Panc1 (cell line): Measurements from ENCODE around the gene CEL. TPM values are rescaled to one million over a fixed set of nuclear protein-coding genes. Genes with fewer than 3 reads are reported as not detected.
A peak's percentile ranks its signal among the peaks of the same experiment; 100 is the strongest.

Source experiments
- ATAC-seq: fragments of 200-7000 bp; cut with Tn5 transposase; 2 replicates; pipeline ENCODE4 v1.9.1; 2020; ENCODE audit warnings: mild to moderate bottlenecking, moderate library complexity
- BruUV-seq: library from RNA; stranded (reverse); fragments of 400-500 nt; replicated peaks from 2 replicates; lab custom pipeline; 2021; lab: Mats Ljungman, UMichigan
- CTCF ChIA-PET: fragments of 300-600 bp; sonication (Branson Sonifier 250); formaldehyde crosslinking; loops from one replicate; lab custom pipeline; 2022; ENCODE audit warnings: antibody characterized with exemption; lab: Charles Lee
- POLR2A ChIA-PET: fragments of 300-600 bp; sonication (Branson Sonifier 250); formaldehyde crosslinking; loops from one replicate; lab custom pipeline; 2022; ENCODE audit warnings: antibody characterized with exemption; lab: Charles Lee
- DNase-seq: peaks from one replicate; pipeline ENCODE4 v3.0.0-alpha.2; 2010; ENCODE audit warnings: low read depth, low spot score
- H3K27ac ChIP-seq: 2 replicates; pipeline ENCODE4 v1.5.1; 2011; ENCODE audit warnings: mild to moderate bottlenecking, low read length, inconsistent platforms
- H3K27me3 ChIP-seq: fragments of 200-500 bp; sonication (Bioruptor generic); 2 replicates; pipeline ENCODE4 v1.6.0; 2014; ENCODE audit warnings: low read length, inconsistent platforms; ENCODE audit not compliant: control insufficient read depth, insufficient read depth
- H3K36me3 ChIP-seq: fragments of 200-500 bp; sonication (Bioruptor generic); 2 replicates; pipeline ENCODE4 v1.5.1; 2014; ENCODE audit warnings: inconsistent platforms, mild to moderate bottlenecking, low read length, moderate library complexity; ENCODE audit not compliant: control insufficient read depth, insufficient read depth
- H3K4me1 ChIP-seq: 2 replicates; pipeline ENCODE4 v1.5.1; 2011; ENCODE audit warnings: inconsistent platforms, mild to moderate bottlenecking, low read length, moderate library complexity; ENCODE audit not compliant: control insufficient read depth, insufficient read depth
- H3K4me3 ChIP-seq, 2 experiments: 2 replicates each; pipeline ENCODE4 v1.5.1; 2011 to 2012; ENCODE audit warnings: low read depth in 2 of 2, low read length in 2 of 2, mild to moderate bottlenecking in 2 of 2, inconsistent platforms in 1 of 2, moderate library complexity in 1 of 2
- H3K9me3 ChIP-seq: fragments of 200-500 bp; sonication (Bioruptor generic); 2 replicates; pipeline ENCODE4 v1.5.1; 2014; ENCODE audit warnings: low read depth, mild to moderate bottlenecking, inconsistent platforms, low read length, moderate library complexity; ENCODE audit not compliant: control insufficient read depth, insufficient read depth
- POLR2AphosphoS5 ChIP-seq: IDR thresholded peaks from 2 replicates; pipeline ENCODE4 v1.6.1; 2012; ENCODE audit warnings: mild to moderate bottlenecking, low read depth, low read length, moderate library complexity
- SIN3A ChIP-seq: IDR thresholded peaks from 2 replicates; pipeline ENCODE4 v1.6.1; 2012; ENCODE audit warnings: low read depth, mild to moderate bottlenecking, low read length, moderate library complexity, borderline replicate concordance; ENCODE audit not compliant: insufficient read depth
- TCF7L2 ChIP-seq: IDR thresholded peaks from 2 replicates; pipeline ENCODE4 v1.6.1; 2011; ENCODE audit warnings: mild to moderate bottlenecking, low read depth, low read length, inconsistent platforms
- in situ Hi-C: cut with HindIII; loops from 2 replicates; pipeline ENCODE4 v1.10.0; 2016; ENCODE audit warnings: low sequenced_read_pairs, low pct_unique_long_range_greater_than_20kb
- intact Hi-C: fragments of 100-400 bp; cut with micrococcal nuclease; formaldehyde crosslinking; loops from one replicate; pipeline ENCODE4 v1.10.0; 2022; ENCODE audit not compliant: unreplicated experiment
- total RNA-seq: library from RNA; stranded (reverse); gene quantifications from one replicate; pipeline ENCODE4 v1.2.1, GENCODE V29; 2021; ENCODE audit not compliant: unreplicated experiment
- TF ChIP-seq, protein P1 (sequence below), 2 experiments: IDR thresholded peaks; 2 replicates each; pipeline ENCODE4 v1.6.1; 2011 to 2012; ENCODE audit warnings: low read depth in 2 of 2, control low read depth in 1 of 2, low read length in 1 of 2, mild to moderate bottlenecking in 1 of 2, moderate library complexity in 1 of 2; ENCODE audit not compliant: insufficient read depth in 1 of 2
- TF ChIP-seq, protein P2 (sequence below): fragments of 450-650 bp; IDR thresholded peaks from 2 replicates; pipeline ENCODE4 v1.5.1; 2017; ENCODE audit warnings: mild to moderate bottlenecking

The CEL gene
- total RNA-seq, 1 experiment from 2014 or later: 4.3 TPM

DNA sequence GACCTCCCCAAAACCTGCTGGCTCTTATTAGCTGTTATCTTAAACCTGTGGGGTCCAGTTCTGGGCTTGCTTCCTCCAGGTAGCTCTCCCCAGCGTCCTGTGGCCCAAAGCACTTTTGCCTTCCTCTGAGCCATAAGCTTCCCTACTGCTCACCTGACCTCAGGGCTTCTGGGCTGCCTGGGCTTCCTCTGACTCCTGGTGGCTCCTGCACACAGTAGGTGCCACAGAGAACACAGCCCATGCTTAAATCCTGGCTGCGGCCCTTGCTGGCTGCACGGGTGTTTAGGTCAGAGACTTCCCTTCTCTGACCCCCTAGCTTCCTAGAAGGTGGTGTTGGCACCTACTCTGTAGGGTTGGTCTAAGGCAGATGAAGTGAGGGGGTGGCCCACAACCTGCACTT, 56.8 kb downstream of the CEL start:
- Histone ChIP-seq H3K36me3 (no peaks in the 10 kb centered on the region), H3K9me3 (no peaks in the 10 kb centered on the region), H3K4me3 (no peak overlapping the region), H3K4me1 (peaks cover 62% of the 10 kb centered on the region), H3K27ac (no peak overlapping the region), H3K27me3 (no peaks in the 10 kb centered on the region)
- CTCF ChIA-PET: no interaction called here
- TF ChIP-seq, protein P1, sequence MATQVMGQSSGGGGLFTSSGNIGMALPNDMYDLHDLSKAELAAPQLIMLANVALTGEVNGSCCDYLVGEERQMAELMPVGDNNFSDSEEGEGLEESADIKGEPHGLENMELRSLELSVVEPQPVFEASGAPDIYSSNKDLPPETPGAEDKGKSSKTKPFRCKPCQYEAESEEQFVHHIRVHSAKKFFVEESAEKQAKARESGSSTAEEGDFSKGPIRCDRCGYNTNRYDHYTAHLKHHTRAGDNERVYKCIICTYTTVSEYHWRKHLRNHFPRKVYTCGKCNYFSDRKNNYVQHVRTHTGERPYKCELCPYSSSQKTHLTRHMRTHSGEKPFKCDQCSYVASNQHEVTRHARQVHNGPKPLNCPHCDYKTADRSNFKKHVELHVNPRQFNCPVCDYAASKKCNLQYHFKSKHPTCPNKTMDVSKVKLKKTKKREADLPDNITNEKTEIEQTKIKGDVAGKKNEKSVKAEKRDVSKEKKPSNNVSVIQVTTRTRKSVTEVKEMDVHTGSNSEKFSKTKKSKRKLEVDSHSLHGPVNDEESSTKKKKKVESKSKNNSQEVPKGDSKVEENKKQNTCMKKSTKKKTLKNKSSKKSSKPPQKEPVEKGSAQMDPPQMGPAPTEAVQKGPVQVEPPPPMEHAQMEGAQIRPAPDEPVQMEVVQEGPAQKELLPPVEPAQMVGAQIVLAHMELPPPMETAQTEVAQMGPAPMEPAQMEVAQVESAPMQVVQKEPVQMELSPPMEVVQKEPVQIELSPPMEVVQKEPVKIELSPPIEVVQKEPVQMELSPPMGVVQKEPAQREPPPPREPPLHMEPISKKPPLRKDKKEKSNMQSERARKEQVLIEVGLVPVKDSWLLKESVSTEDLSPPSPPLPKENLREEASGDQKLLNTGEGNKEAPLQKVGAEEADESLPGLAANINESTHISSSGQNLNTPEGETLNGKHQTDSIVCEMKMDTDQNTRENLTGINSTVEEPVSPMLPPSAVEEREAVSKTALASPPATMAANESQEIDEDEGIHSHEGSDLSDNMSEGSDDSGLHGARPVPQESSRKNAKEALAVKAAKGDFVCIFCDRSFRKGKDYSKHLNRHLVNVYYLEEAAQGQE (IDR thresholded peaks at IDR 0.05; ENCODE audit: insufficient read depth in 1 of 2, low read depth in 2 of 2, low read length in 1 of 2): no peak
- TF ChIP-seq SIN3A (no peak), POLR2AphosphoS5 (no peak), TCF7L2 (no peak)
- TF ChIP-seq, protein P2, sequence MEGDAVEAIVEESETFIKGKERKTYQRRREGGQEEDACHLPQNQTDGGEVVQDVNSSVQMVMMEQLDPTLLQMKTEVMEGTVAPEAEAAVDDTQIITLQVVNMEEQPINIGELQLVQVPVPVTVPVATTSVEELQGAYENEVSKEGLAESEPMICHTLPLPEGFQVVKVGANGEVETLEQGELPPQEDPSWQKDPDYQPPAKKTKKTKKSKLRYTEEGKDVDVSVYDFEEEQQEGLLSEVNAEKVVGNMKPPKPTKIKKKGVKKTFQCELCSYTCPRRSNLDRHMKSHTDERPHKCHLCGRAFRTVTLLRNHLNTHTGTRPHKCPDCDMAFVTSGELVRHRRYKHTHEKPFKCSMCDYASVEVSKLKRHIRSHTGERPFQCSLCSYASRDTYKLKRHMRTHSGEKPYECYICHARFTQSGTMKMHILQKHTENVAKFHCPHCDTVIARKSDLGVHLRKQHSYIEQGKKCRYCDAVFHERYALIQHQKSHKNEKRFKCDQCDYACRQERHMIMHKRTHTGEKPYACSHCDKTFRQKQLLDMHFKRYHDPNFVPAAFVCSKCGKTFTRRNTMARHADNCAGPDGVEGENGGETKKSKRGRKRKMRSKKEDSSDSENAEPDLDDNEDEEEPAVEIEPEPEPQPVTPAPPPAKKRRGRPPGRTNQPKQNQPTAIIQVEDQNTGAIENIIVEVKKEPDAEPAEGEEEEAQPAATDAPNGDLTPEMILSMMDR: no peak
- in situ Hi-C loops: no loop called here
- POLR2A ChIA-PET: interaction anchor here (0.8 kb wide), 1 partner anchor 29 kb away, joined by 3 read pairs; no protein-coding TSS in a partner anchor
- no TSS peak for BruUV-seq
- intact Hi-C loops: no loop called here
- ATAC-seq (no peak), DNase-seq (no peak)

GRCh38 chr9:133119103-133119845, 57.5 kb downstream of the CEL start:
- POLR2A ChIA-PET: interaction anchor here (0.8 kb wide), 1 partner anchor 28 kb away, joined by 3 read pairs; no protein-coding TSS in a partner anchor
- BruUV-seq: no TSS peak
- intact Hi-C loops: no loop called here
- Histone ChIP-seq H3K27ac (no peak overlapping the region), H3K4me3 (peak overlapping the region; percentile 5 to 31; a peak in 3 of 4 replicates), H3K4me1 (peaks cover 56% of the 10 kb centered on the region), H3K27me3 (no peaks in the 10 kb centered on the region), H3K9me3 (no peaks in the 10 kb centered on the region), H3K36me3 (no peaks in the 10 kb centered on the region)
- no peak for ATAC-seq
- DNase-seq: no peak
- CTCF ChIA-PET: no interaction called here
- in situ Hi-C loops: no loop called here
- TF ChIP-seq SIN3A: no peak
- no peak for TF ChIP-seq TCF7L2
- TF ChIP-seq POLR2AphosphoS5: no peak
- TF ChIP-seq, protein P2: no peak
- TF ChIP-seq, protein P1 (IDR thresholded peaks at IDR 0.05; ENCODE audit: insufficient read depth in 1 of 2, low read depth in 2 of 2, low read length in 1 of 2): no peak
